Heart left ventricle (tissue), 13 donors: ENCODE data around the gene GPR78.

Source experiments
- CTCF ChIP-seq, 12 donors: fragments of 200-600 bp; sonication (generic) in 4 of 12; IDR thresholded peaks; one replicate each; pipeline versions ENCODE4 v1.5.0 to v1.8.0; 2018 to 2022; ENCODE audit warnings: antibody characterized with exemption in 12 of 12, mild to moderate bottlenecking in 5 of 12
- POLR2A ChIP-seq, 2 donors: fragments of 450-650 bp; IDR thresholded peaks; one replicate each; pipeline ENCODE4 v1.6.1; 2017; ENCODE audit warnings: antibody characterized with exemption in 2 of 2, mild to moderate bottlenecking in 2 of 2, moderate library complexity in 2 of 2
- donor health status: ischemic (EF 13 %, LVEDD 7.1; RV severe dilation, severe dysfunction).
- donor health status: DM: no; HTN: yes; CAD: no.
- donor health status: DM: no; HTN: no; CAD: no.
- donor health status: ischemic (EF 25% LVEDD 6.9; RV normal size, moderate dysfunction).
- donor health status: ischemic (EF 25% LVEDD 5.7; RV mildly dilated, moderate dysfunction).
- donor health status: ischemic (EF 35%, LVEDD 5.7; RV mildly dilated, moderate dysfunction).
- donor health status: nonischemic (EF 11% LVEDD 7.7; RV severe dilation, severe dysfunction).
- donor health status: DM: yes; HTN: yes; CAD: no.
- donor health status: PGD.
- donor health status: ischemic (EF 29% LVEDD 5.4; RV normal size, mild dysfunction).
- donor health status: nonischemic (EF 23%, LVEDD 6.1; RV moderate dilation, normal function).

GRCh38 chr4:8600686-8601085 is 20.5 kb downstream of the GPR78 start:
- TF ChIP-seq CTCF (IDR thresholded peaks at IDR 0.05) (no peak), POLR2A (IDR thresholded peaks at IDR 0.05) (no peak)
